OCI-LY1 (cell line): Measurements from ENCODE around the gene REXO1.

Source experiments
- CTCF ChIP-seq: fragments of 200-600 bp; sonication (generic), shearing (Covaris generic); IDR thresholded peaks from 2 replicates; pipeline ENCODE4 v1.5.1; 2017; ENCODE audit warnings: mild to moderate bottlenecking, antibody characterized with exemption, low read length, moderate library complexity, mixed read lengths
- EZH2 ChIP-seq: fragments of 200-600 bp; sonication (generic), shearing (Covaris generic); IDR thresholded peaks from 2 replicates; pipeline ENCODE4 v1.8.0; 2017; ENCODE audit warnings: borderline replicate concordance, mixed run types, mild to moderate bottlenecking, antibody characterized with exemption, low read length, moderate library complexity, mixed read lengths

DNA sequence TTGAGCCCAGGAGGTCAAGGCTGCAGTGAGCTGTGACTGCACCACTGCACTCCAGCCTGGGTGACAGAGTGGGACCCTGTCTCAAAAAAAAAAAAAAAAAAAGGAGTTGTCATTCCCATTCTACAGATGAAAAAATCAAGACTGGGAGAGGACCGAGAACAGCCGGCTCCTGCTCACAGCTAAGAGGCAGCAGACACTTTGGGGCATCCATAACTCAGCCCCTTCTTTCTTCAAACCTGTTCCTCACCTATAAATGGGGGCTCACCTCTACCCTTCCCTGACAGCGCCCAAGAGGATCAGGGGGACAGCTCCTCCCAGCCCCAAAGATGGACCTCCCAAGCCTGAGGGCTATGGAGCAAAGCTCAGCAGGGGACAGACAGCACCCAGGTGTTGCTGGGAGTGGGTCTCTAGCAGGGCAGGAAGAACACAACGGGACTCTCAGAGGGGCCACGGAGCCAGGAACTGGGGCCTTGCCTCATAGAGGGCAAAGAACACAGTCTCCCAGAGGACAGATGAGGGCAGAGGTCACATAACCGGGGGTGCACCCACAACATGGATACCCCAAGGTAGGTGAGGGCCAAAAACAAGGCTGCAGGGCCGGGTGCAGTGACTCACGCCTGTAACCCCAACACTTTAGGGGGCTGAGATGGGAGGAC is 18.5 kb upstream of the REXO1 start:
- TF ChIP-seq CTCF (no peak), EZH2 (no peak)
